Daoy (cell line): ENCODE results near the gene RECK. TPM values are rescaled to one million over a fixed set of nuclear protein-coding genes. Genes with fewer than 3 reads are reported as not detected.
"Not testable (repeated sequence)": the region's sequence is repeated elsewhere in the genome, so short reads cannot be mapped to it uniquely, and the experiment has no call there.

Experiments
- DNase-seq: peaks from one replicate; pipeline ENCODE4 v3.0.0-alpha.2; 2015; ENCODE audit warnings: low read depth
- total RNA-seq: library from RNA; depleted of rRNA; stranded (reverse); fragments of >200 nt; shearing (Covaris generic); gene quantifications from 2 replicates; pipeline ENCODE4 v1.2.3, GENCODE V29; 2014

The RECK gene
- total RNA-seq, 1 experiment from 2014 or later = 7.6 TPM

- no peak for DNase-seq
Observed at GRCh38 chr9:36118201-36118600, 81.5 kb downstream of the RECK start.

GRCh38 chr9:36118706-36119105 is 82.0 kb downstream of the RECK start:
- no peak for DNase-seq

GRCh38 chr9:36119476-36119875 is 82.8 kb downstream of the RECK start:
- no peak for DNase-seq

GRCh38 chr9:36120705-36121104 is 84.0 kb downstream of the RECK start:
- DNase-seq = no peak

- no peak for DNase-seq
Observed at GRCh38 chr9:36121971-36122370, 85.3 kb downstream of the RECK start.

- DNase-seq = no peak
Observed at GRCh38 chr9:36123515-36123914, 86.8 kb downstream of the RECK start.

- no peak for DNase-seq
Observed at GRCh38 chr9:36125062-36125855, 88.5 kb downstream of the RECK start.

- DNase-seq = no peak
Observed at GRCh38 chr9:36126016-36126730, 89.5 kb downstream of the RECK start.

- DNase-seq = no peak
Observed at GRCh38 chr9:36127652-36128244, 91.0 kb downstream of the RECK start.

GRCh38 chr9:36128349-36128748 is 91.6 kb downstream of the RECK start:
- no peak for DNase-seq

GRCh38 chr9:36129139-36129538 is 92.4 kb downstream of the RECK start:
- DNase-seq = no peak

- not testable (repeated sequence) for DNase-seq
Observed at GRCh38 chr9:36131666-36132065, 95.0 kb downstream of the RECK start.

- DNase-seq = peak; percentile 43
Observed at GRCh38 chr9:36132086-36132485, 95.4 kb downstream of the RECK start.

- DNase-seq = no peak
Observed at GRCh38 chr9:36134761-36135505, 98.2 kb downstream of the RECK start.

GRCh38 chr9:36135741-36136271 is 99.1 kb downstream of the RECK start:
- peak; percentile 43 for DNase-seq

GRCh38 chr9:36136272-36136893 is 99.7 kb downstream of the RECK start, which contains the start of gene GLIPR2:
TSS of gene GLIPR2 (plus strand) at chr9:36136733. CDS start at chr9:36136779, 46 bp downstream.
- peak; percentile 89 for DNase-seq

- peak; percentile 26 for DNase-seq
Observed at GRCh38 chr9:36136894-36137391, 100.2 kb downstream of the RECK start.

- no peak for DNase-seq
Observed at GRCh38 chr9:36137392-36138004, 100.8 kb downstream of the RECK start.

GRCh38 chr9:36138496-36138895 is 101.8 kb downstream of the RECK start:
- DNase-seq = no peak

GRCh38 chr9:36138901-36139300 is 102.2 kb downstream of the RECK start:
- no peak for DNase-seq
